Measurements from ENCODE around the gene LRRC27.

The LRRC27 gene

DNA sequence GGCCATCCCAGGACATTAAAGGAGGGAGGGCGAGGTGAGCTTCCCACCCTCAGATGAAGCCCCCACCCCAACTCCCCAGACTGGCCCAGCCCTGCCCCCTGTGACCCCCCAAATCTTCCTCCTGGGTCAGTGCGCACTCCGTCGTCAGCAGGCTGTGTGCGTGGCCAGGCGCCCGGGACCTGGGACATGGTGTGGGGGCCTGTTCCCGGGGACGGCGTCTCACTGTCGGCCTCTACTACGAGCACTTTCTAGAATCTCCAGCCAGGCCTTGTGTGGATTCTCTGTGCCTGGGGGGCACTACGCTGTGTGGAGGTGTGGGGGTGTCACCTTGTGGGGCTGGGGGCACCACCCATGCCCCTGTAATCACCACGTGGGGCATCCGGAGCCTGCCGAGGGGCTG is 74.8 kb downstream of the LRRC27 start:
- no peak for TF ChIP-seq CTCF (IDR thresholded peaks at IDR 0.05; ENCODE audit: low read depth, low read length, missing control alignments)
- H3K4me3 ChIP-seq (replicated peaks; ENCODE audit: low read depth, low read length): no peak overlapping the region
- no peak for DNase-seq (ENCODE audit: extremely low read depth, low read depth)

- H3K4me3 ChIP-seq (replicated peaks; ENCODE audit: low read depth, low read length): no peak overlapping the region
- DNase-seq (ENCODE audit: extremely low read depth, low read depth): no peak
- no peak for TF ChIP-seq CTCF (IDR thresholded peaks at IDR 0.05; ENCODE audit: low read depth, low read length, missing control alignments)
Observed at GRCh38 chr10:132407243-132407746, 75.3 kb downstream of the LRRC27 start.

DNA sequence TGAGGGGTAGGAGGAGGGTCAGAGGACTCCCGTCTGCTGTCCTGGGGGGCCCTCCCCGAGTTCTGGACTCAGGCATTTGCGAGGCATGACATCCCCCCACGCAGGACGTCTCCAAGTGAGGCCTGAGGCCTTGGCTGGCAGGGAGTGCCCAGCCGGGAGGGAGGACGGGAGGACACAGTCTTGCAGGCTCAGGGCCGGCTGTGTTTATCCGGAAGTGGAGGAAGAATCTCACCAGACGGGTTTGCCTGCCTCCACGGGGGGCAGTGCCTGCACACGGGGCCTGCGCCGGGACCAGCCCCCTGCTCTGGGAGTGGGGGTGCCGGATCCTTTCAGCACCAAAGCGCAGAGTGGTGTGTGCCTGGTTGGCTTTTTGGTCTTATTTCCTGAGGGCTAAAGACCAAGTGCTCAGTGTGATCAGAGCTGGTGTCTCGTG is 75.9 kb downstream of the LRRC27 start:
- no peak overlapping the region for H3K4me3 ChIP-seq (replicated peaks; ENCODE audit: low read depth, low read length)
- no peak for DNase-seq (ENCODE audit: extremely low read depth, low read depth)
- no peak for TF ChIP-seq CTCF (IDR thresholded peaks at IDR 0.05; ENCODE audit: low read depth, low read length, missing control alignments)

GRCh38 chr10:132408367-132408781 is 76.4 kb downstream of the LRRC27 start:
- no peak for DNase-seq (ENCODE audit: extremely low read depth, low read depth)
- no peak for TF ChIP-seq CTCF (IDR thresholded peaks at IDR 0.05; ENCODE audit: low read depth, low read length, missing control alignments)
- no peak overlapping the region for H3K4me3 ChIP-seq (replicated peaks; ENCODE audit: low read depth, low read length)

- no peak for DNase-seq (ENCODE audit: extremely low read depth, low read depth)
- no peak overlapping the region for H3K4me3 ChIP-seq (replicated peaks; ENCODE audit: low read depth, low read length)
- no peak for TF ChIP-seq CTCF (IDR thresholded peaks at IDR 0.05; ENCODE audit: low read depth, low read length, missing control alignments)
Observed at GRCh38 chr10:132408823-132409666, 77.1 kb downstream of the LRRC27 start.

GRCh38 chr10:132409667-132410028 is 77.7 kb downstream of the LRRC27 start:
- DNase-seq (ENCODE audit: extremely low read depth, low read depth): no peak
- no peak overlapping the region for H3K4me3 ChIP-seq (replicated peaks; ENCODE audit: low read depth, low read length)
- no peak for TF ChIP-seq CTCF (IDR thresholded peaks at IDR 0.05; ENCODE audit: low read depth, low read length, missing control alignments)

Data from HFF-Myc (cell line).